Measurements from ENCODE around the gene DLX3.

DLX3 gene

GRCh38 chr17:49970498-49970897, 24.5 kb downstream of the DLX3 start:
- TF ChIP-seq, protein P1, sequence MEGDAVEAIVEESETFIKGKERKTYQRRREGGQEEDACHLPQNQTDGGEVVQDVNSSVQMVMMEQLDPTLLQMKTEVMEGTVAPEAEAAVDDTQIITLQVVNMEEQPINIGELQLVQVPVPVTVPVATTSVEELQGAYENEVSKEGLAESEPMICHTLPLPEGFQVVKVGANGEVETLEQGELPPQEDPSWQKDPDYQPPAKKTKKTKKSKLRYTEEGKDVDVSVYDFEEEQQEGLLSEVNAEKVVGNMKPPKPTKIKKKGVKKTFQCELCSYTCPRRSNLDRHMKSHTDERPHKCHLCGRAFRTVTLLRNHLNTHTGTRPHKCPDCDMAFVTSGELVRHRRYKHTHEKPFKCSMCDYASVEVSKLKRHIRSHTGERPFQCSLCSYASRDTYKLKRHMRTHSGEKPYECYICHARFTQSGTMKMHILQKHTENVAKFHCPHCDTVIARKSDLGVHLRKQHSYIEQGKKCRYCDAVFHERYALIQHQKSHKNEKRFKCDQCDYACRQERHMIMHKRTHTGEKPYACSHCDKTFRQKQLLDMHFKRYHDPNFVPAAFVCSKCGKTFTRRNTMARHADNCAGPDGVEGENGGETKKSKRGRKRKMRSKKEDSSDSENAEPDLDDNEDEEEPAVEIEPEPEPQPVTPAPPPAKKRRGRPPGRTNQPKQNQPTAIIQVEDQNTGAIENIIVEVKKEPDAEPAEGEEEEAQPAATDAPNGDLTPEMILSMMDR (IDR thresholded peaks at IDR 0.05) = no peak
- TF ChIP-seq ZFX (IDR thresholded peaks at IDR 0.05; ENCODE audit: borderline replicate concordance) = no peak
- H3K27ac ChIP-seq = no peak overlapping the region

GRCh38 chr17:49969795-49970389, 25.1 kb downstream of the DLX3 start:
- TF ChIP-seq ZFX (IDR thresholded peaks at IDR 0.05; ENCODE audit: borderline replicate concordance) = no peak
- H3K27ac ChIP-seq = no peak overlapping the region

- H3K27ac ChIP-seq = no peak within 1 kb of the TSS
- no peak for TF ChIP-seq ZFX (IDR thresholded peaks at IDR 0.05; ENCODE audit: borderline replicate concordance)
- TF ChIP-seq, protein P1 (IDR thresholded peaks at IDR 0.05) = no peak
Measured at GRCh38 chr17:49969134-49969759, 25.8 kb downstream of the DLX3 start, which contains the start of gene DLX4. TSS of gene DLX4 (plus strand) at chr17:49969190. CDS start at chr17:49969469, 279 bp downstream.

- no peak for TF ChIP-seq ZFX (IDR thresholded peaks at IDR 0.05; ENCODE audit: borderline replicate concordance)
- TF ChIP-seq, protein P1 (IDR thresholded peaks at IDR 0.05) = no peak
- no peak overlapping the region for H3K27ac ChIP-seq
Measured at GRCh38 chr17:49968405-49969133, 26.5 kb downstream of the DLX3 start.

- H3K27ac ChIP-seq = no peak overlapping the region
- TF ChIP-seq ZFX (IDR thresholded peaks at IDR 0.05; ENCODE audit: borderline replicate concordance) = no peak
- TF ChIP-seq, protein P1 (IDR thresholded peaks at IDR 0.05) = no peak
Measured at GRCh38 chr17:49967621-49968404, 27.2 kb downstream of the DLX3 start.

DNA sequence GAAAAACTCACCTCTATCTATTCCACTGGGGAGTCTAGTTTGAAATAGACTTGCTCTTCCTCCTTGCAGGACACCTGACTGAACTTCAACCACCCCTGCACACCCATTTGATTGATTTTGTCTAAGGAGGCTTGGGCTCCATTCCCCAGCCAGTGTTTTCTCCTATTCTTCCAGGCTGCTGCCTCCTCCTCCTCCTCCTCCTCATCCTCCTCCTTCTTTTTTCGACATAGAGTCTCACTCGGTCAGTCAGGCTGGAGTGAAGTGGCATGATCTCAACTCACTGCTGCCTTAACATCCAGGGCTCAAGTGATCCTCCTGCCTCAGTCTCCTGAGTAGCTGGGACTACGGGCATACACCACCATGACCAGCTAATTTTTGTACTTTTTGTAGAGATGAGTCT, 27.8 kb downstream of the DLX3 start:
- no peak for TF ChIP-seq ZFX (IDR thresholded peaks at IDR 0.05; ENCODE audit: borderline replicate concordance)
- TF ChIP-seq, protein P1 (IDR thresholded peaks at IDR 0.05) = no peak
- no peak overlapping the region for H3K27ac ChIP-seq

DNA sequence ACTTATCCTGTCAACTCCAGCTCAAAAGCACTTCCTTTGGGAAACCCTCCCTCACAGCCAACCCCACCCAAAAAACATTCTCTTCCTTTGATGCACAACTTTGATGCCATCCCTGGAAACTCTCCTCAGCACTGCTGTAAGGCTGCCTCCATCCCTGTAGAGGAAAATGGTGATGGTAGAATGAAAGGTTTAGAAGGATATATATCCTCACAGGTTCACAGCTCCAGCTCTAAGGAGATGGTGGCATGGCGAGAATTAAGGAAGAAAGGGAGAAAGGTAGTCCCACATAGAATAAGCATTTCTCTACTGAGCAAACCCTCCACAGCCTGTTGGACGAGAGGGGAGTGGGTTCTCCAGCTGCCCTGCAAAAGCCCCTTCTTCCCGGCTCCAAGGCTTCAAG, 28.3 kb downstream of the DLX3 start:
- H3K27ac ChIP-seq = no peak overlapping the region
- TF ChIP-seq, protein P1 (IDR thresholded peaks at IDR 0.05) = no peak
- TF ChIP-seq ZFX (IDR thresholded peaks at IDR 0.05; ENCODE audit: borderline replicate concordance) = no peak

Measured in 22Rv1 (cell line).